Measurements from ENCODE around the gene SNAPIN. TPM values are rescaled to one million over a fixed set of nuclear protein-coding genes. Genes with fewer than 3 reads are reported as not detected.

Gene SNAPIN
- total RNA-seq, 1 donor from 2014 or later, result 31.1 TPM

DNA sequence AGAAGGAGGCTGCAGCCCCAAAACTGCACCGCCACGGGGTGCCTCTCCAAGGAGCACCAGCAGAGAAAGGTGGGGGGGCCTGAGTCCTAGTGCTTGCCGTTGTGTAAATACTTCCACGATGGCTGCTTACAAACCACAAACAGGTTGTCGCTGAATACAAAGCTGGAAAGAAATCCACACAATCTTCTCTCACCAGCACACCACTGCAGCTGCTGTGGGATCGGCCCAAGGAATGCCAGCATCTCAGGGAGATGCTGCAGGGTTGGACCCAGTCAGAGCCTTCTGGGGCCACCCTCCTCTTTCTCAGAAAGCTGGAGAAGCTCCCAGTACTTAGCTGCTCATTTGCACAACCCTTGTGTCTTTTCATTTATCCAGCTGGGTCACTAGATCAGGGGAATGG is 39.3 kb upstream of the SNAPIN start:
- no peak overlapping the region for H3K27ac Mint-ChIP-seq (ENCODE audit: unreplicated experiment)
- peaks cover 17% of the 10 kb centered on the region for H3K4me1 Mint-ChIP-seq (ENCODE audit: low read depth)
- DNase-seq (ENCODE audit: low spot score), result peak; percentile 42
- no peaks in the 10 kb centered on the region for H3K9me3 Mint-ChIP-seq (ENCODE audit: low read depth)
- H3K36me3 Mint-ChIP-seq (ENCODE audit: low read depth), result peaks cover 19% of the 10 kb centered on the region
- no peak for TF ChIP-seq CTCF (IDR thresholded peaks at IDR 0.05)
- no peaks in the 10 kb centered on the region for H3K27me3 Mint-ChIP-seq (ENCODE audit: low read depth)
- H3K4me3 Mint-ChIP-seq (ENCODE audit: unreplicated experiment), result no peak overlapping the region

DNA sequence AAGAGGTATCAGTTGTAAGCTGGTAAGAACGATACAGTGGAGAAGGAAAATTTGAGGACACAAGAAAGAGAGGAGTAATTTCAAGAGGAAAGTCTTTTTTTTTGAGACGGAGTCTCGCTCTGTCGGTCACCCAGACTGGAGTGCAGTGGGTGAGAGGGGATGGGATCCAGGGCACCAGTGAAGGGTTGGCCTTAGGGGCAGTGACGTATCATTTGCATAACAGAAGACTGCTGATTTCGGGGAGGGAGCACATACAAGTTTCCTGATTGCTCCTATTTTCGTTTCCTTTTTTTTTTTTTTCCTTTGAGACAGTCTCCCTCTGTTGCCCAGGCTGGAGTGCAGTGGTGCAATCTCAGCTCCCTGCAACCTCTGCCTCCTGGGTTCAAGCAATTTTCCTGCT is 35.4 kb upstream of the SNAPIN start:
- Mint-ChIP-seq H3K27me3 (ENCODE audit: low read depth) (no peaks in the 10 kb centered on the region), H3K27ac (ENCODE audit: unreplicated experiment) (no peak overlapping the region), H3K4me1 (ENCODE audit: low read depth) (peaks cover 46% of the 10 kb centered on the region), H3K36me3 (ENCODE audit: low read depth) (peaks cover 20% of the 10 kb centered on the region), H3K4me3 (ENCODE audit: unreplicated experiment) (no peak overlapping the region), H3K9me3 (ENCODE audit: low read depth) (no peaks in the 10 kb centered on the region)
- no peak for DNase-seq (ENCODE audit: low spot score)
- TF ChIP-seq CTCF (IDR thresholded peaks at IDR 0.05), result no peak

DNA sequence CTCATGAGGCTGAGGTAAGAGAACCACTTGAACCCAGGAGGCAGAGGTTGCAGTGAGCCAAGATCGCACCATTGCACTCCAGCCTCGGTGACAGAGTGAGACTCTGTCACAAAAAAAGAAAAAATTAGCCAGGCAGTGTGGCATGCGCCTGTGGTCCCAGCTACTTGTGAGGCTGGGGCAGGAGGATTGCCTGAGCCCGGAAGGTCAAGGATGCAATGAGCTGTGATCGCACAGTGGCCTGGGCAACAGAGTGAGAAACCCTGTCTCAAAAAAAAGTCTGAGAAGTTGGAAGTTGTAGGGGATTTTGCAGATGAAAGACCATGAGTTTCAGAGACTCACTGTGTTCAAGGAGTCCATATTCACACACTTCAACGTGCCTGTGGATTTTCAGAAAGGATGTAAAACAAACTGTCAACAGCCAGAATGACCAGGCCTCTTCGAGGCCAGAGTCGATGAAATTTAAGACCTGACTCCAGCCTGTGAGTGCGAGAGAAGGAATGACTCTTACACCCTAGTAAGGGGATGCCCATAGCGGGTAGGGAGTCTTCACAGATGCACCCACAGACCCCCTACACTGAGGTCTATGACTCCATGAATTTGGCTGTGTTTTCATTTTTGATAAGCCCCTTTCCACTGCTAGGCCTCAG is 33.4 kb upstream of the SNAPIN start:
- H3K4me1 Mint-ChIP-seq (ENCODE audit: low read depth), result peaks cover 59% of the 10 kb centered on the region
- no peaks in the 10 kb centered on the region for H3K9me3 Mint-ChIP-seq (ENCODE audit: low read depth)
- no peak overlapping the region for H3K27ac Mint-ChIP-seq (ENCODE audit: unreplicated experiment)
- H3K36me3 Mint-ChIP-seq (ENCODE audit: low read depth), result peaks cover 13% of the 10 kb centered on the region
- peak overlapping the region; percentile 86 for H3K4me3 Mint-ChIP-seq (ENCODE audit: unreplicated experiment)
- peak; percentile 37 for DNase-seq (ENCODE audit: low spot score)
- no peaks in the 10 kb centered on the region for H3K27me3 Mint-ChIP-seq (ENCODE audit: low read depth)
- no peak for TF ChIP-seq CTCF (IDR thresholded peaks at IDR 0.05)

GRCh38 chr1:153626477-153626903 is 32.0 kb upstream of the SNAPIN start:
- Mint-ChIP-seq H3K4me3 (ENCODE audit: unreplicated experiment) (peak overlapping the region; percentile 86), H3K27ac (ENCODE audit: unreplicated experiment) (peak overlapping the region; percentile 97), H3K27me3 (ENCODE audit: low read depth) (no peaks in the 10 kb centered on the region), H3K36me3 (ENCODE audit: low read depth) (peaks cover 11% of the 10 kb centered on the region), H3K9me3 (ENCODE audit: low read depth) (no peaks in the 10 kb centered on the region), H3K4me1 (ENCODE audit: low read depth) (peaks cover 71% of the 10 kb centered on the region)
- DNase-seq (ENCODE audit: low spot score), result peak; percentile 13
- no peak for TF ChIP-seq CTCF (IDR thresholded peaks at IDR 0.05)

GRCh38 chr1:153626904-153627714 is 31.4 kb upstream of the SNAPIN start, which contains the start of gene S100A13:
TSS of gene S100A13 (minus strand) at chr1:153627505. CDS start at chr1:153626472, 1,033 bp downstream.
- peak within 1 kb of the TSS; percentile 86 for H3K4me3 Mint-ChIP-seq (ENCODE audit: unreplicated experiment)
- peak; percentile 86 for TF ChIP-seq CTCF (IDR thresholded peaks at IDR 0.05)
- peaks cover 11% of the 10 kb centered on the region for H3K36me3 Mint-ChIP-seq (ENCODE audit: low read depth)
- H3K4me1 Mint-ChIP-seq (ENCODE audit: low read depth), result peaks cover 76% of the 10 kb centered on the region
- peak; percentile 92 for DNase-seq (ENCODE audit: low spot score)
- H3K27me3 Mint-ChIP-seq (ENCODE audit: low read depth), result no peaks in the 10 kb centered on the region
- H3K9me3 Mint-ChIP-seq (ENCODE audit: low read depth), result no peaks in the 10 kb centered on the region
- H3K27ac Mint-ChIP-seq (ENCODE audit: unreplicated experiment), result peak within 1 kb of the TSS; percentile 97
